HEK293 (cell line): ENCODE data around the gene NUP58.

Experiments
- CTCF ChIA-PET: fragments of 350-600 bp; formaldehyde crosslinking; extraction: SDS; loops from one replicate; lab custom pipeline; 2021; ENCODE audit warnings: antibody characterized with exemption; lab: Yijun Ruan, JAX
- POLR2A ChIA-PET: fragments of 300-600 bp; formaldehyde crosslinking; extraction: SDS; loops from one replicate; lab custom pipeline; 2020; ENCODE audit warnings: antibody characterized with exemption, inconsistent platforms; lab: Yijun Ruan, JAX
- H3K27ac ChIP-seq: fragments of 200-500 bp; sonication (Bioruptor generic); 2 replicates; pipeline ENCODE4 v1.5.1; 2014; ENCODE audit warnings: low read depth, low read length, control low read depth, inconsistent platforms; ENCODE audit errors: extremely low read depth
- H3K36me3 ChIP-seq, 2 experiments: fragments of 200-500 bp in 1 of 2; sonication (Bioruptor generic) in 1 of 2; 1 replicate in 1 of 2; 2 replicates in 1 of 2; pipeline ENCODE4 v1.5.1; 2014 to 2017; ENCODE audit warnings: inconsistent platforms in 2 of 2, low read length in 2 of 2; ENCODE audit not compliant: control insufficient read depth in 2 of 2, insufficient read depth in 1 of 2
- H3K4me1 ChIP-seq: fragments of 200-500 bp; sonication (Bioruptor generic); 2 replicates; pipeline ENCODE4 v1.5.1; 2014; ENCODE audit warnings: mild to moderate bottlenecking, low read length, inconsistent platforms; ENCODE audit not compliant: control insufficient read depth, insufficient read depth
- H3K4me3 ChIP-seq: 2 replicates; pipeline ENCODE4 v1.5.1; 2011; ENCODE audit warnings: low read depth, mild to moderate bottlenecking, control low read depth, low read length, moderate library complexity
- H3K9me3 ChIP-seq: fragments of 200-500 bp; sonication (Bioruptor generic); 2 replicates; pipeline ENCODE4 v1.5.1; 2014; ENCODE audit warnings: low read depth, low read length, inconsistent platforms; ENCODE audit not compliant: control insufficient read depth, insufficient read depth
- BCL11B ChIP-seq: fragments of 450-650 bp; formaldehyde crosslinking; IDR thresholded peaks from 2 replicates; pipeline ENCODE4 v1.5.1; 2016; ENCODE audit warnings: low read depth, missing biosample characterization, missing genetic modification characterization
- CTCF ChIP-seq: fragments of 450-650 bp; formaldehyde crosslinking; IDR thresholded peaks from 2 replicates; pipeline ENCODE4 v1.5.1; 2016; ENCODE audit warnings: missing biosample characterization, missing genetic modification characterization
- GLIS1 ChIP-seq: fragments of 450-650 bp; formaldehyde crosslinking; IDR thresholded peaks from 2 replicates; pipeline ENCODE4 v1.5.1; 2016; ENCODE audit warnings: missing biosample characterization, missing genetic modification characterization
- KLF9 ChIP-seq: fragments of 450-650 bp; formaldehyde crosslinking; IDR thresholded peaks from 2 replicates; pipeline ENCODE4 v1.5.1; 2016; ENCODE audit warnings: missing biosample characterization, missing genetic modification characterization, low read depth
- MYNN ChIP-seq: fragments of 450-650 bp; formaldehyde crosslinking; IDR thresholded peaks from 2 replicates; pipeline ENCODE4 v1.5.1; 2016; ENCODE audit warnings: missing biosample characterization, missing genetic modification characterization, borderline replicate concordance
- PRDM2 ChIP-seq: fragments of 450-650 bp; formaldehyde crosslinking; IDR thresholded peaks from 2 replicates; pipeline ENCODE4 v1.5.1; 2016; ENCODE audit warnings: missing biosample characterization, missing genetic modification characterization, borderline replicate concordance
- PRDM4 ChIP-seq: fragments of 450-650 bp; formaldehyde crosslinking; IDR thresholded peaks from 2 replicates; pipeline ENCODE4 v1.5.1; 2017; ENCODE audit warnings: missing biosample characterization, missing genetic modification characterization
- ZBTB7A ChIP-seq: fragments of 450-650 bp; formaldehyde crosslinking; IDR thresholded peaks from 2 replicates; pipeline ENCODE4 v1.5.1; 2016; ENCODE audit warnings: low read depth, missing biosample characterization, missing genetic modification characterization
- ZBTB8A ChIP-seq: fragments of 450-650 bp; formaldehyde crosslinking; IDR thresholded peaks from 2 replicates; pipeline ENCODE4 v1.5.1; 2016; ENCODE audit warnings: missing biosample characterization, missing genetic modification characterization
- ZFP3 ChIP-seq: fragments of 450-650 bp; formaldehyde crosslinking; IDR thresholded peaks from 2 replicates; pipeline ENCODE4 v1.5.1; 2016; ENCODE audit warnings: low read depth, missing biosample characterization, missing genetic modification characterization
- ZNF169 ChIP-seq: fragments of 450-650 bp; formaldehyde crosslinking; IDR thresholded peaks from 2 replicates; pipeline ENCODE4 v1.5.1; 2016; ENCODE audit warnings: missing biosample characterization, missing genetic modification characterization
- ZNF2 ChIP-seq: fragments of 450-650 bp; formaldehyde crosslinking; IDR thresholded peaks from 2 replicates; pipeline ENCODE4 v1.5.1; 2016; ENCODE audit warnings: missing biosample characterization, missing genetic modification characterization
- ZNF211 ChIP-seq: fragments of 450-650 bp; formaldehyde crosslinking; IDR thresholded peaks from 2 replicates; pipeline ENCODE4 v1.5.1; 2016; ENCODE audit warnings: low read depth, missing biosample characterization, missing genetic modification characterization
- ZNF24 ChIP-seq: fragments of 450-650 bp; formaldehyde crosslinking; IDR thresholded peaks from 2 replicates; pipeline ENCODE4 v1.5.1; 2016; ENCODE audit warnings: missing biosample characterization, missing genetic modification characterization
- ZNF423 ChIP-seq: fragments of 450-650 bp; formaldehyde crosslinking; IDR thresholded peaks from 2 replicates; pipeline ENCODE4 v1.5.1; 2016; ENCODE audit warnings: missing biosample characterization, missing genetic modification characterization
- ZNF548 ChIP-seq: fragments of 450-650 bp; formaldehyde crosslinking; IDR thresholded peaks from 2 replicates; pipeline ENCODE4 v1.5.1; 2016; ENCODE audit warnings: missing biosample characterization, missing genetic modification characterization
- ZNF654 ChIP-seq: fragments of 450-650 bp; formaldehyde crosslinking; IDR thresholded peaks from 2 replicates; pipeline ENCODE4 v1.5.1; 2016; ENCODE audit warnings: low read depth, missing biosample characterization, missing genetic modification characterization
- ZNF664 ChIP-seq: fragments of 450-650 bp; formaldehyde crosslinking; IDR thresholded peaks from 2 replicates; pipeline ENCODE4 v1.5.1; 2016; ENCODE audit warnings: missing biosample characterization, missing genetic modification characterization
- ZNF830 ChIP-seq: fragments of 450-650 bp; IDR thresholded peaks from 2 replicates; pipeline ENCODE4 v1.5.0; 2018; ENCODE audit warnings: missing biosample characterization, missing genetic modification characterization, low read depth, mild to moderate bottlenecking, moderate library complexity
- ZNF843 ChIP-seq: fragments of 450-650 bp; formaldehyde crosslinking; IDR thresholded peaks from 2 replicates; pipeline ENCODE4 v1.5.1; 2016; ENCODE audit warnings: missing biosample characterization, missing genetic modification characterization
- ZSCAN18 ChIP-seq: fragments of 450-650 bp; formaldehyde crosslinking; IDR thresholded peaks from 2 replicates; pipeline ENCODE4 v1.5.1; 2016; ENCODE audit warnings: missing biosample characterization, missing genetic modification characterization
- ZSCAN23 ChIP-seq: fragments of 450-650 bp; formaldehyde crosslinking; IDR thresholded peaks from 2 replicates; pipeline ENCODE4 v1.5.1; 2016; ENCODE audit warnings: missing biosample characterization, missing genetic modification characterization
- TF ChIP-seq, protein P1 (sequence below): fragments of 450-650 bp; formaldehyde crosslinking; IDR thresholded peaks from 2 replicates; pipeline ENCODE4 v1.5.1; 2016; ENCODE audit warnings: missing biosample characterization, missing genetic modification characterization

Gene NUP58

DNA sequence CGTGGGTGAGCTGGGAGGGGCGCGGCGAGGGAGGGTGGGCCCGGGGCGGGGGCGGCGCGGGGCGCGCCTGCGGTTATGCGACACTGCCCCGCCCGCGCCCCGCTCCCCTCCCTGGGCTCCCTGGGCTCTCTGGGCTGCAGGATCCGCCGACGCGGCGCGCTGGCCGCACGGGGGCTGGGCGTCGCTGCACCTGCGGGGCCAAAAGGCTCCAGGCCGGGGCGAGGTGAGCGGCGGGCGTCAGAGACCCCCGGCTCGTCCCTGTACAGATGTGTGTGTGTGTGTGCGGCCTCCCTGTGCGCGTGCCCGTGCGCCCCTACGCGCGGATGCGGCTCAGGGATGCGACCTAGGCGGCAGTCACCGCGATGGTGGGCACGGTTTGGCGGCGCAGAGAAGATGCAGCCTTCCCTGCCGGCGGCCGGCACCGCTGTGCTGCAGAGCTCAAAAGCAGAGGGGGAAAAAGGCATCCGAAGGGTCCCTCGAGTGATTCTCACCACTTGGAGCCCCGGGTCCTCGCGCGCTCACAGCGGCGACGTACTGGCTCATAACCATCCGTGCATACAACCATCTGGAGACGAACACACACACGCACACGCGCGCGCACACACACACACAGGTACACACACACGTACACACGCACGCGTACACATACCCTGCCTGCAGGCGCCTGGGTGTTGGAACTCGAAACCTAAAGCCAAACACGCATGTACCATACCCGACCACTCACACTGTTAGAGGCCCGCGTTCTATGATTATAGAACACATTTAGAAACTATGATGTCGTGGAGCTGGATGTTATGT lies 71.1 kb downstream of the NUP58 start (continued):
- TF ChIP-seq PRDM2 (tag by site-specific recombination) = no peak
- no peak for TF ChIP-seq GLIS1
- no peak for TF ChIP-seq ZNF423 (tag by site-specific recombination)
- no peak for TF ChIP-seq KLF9 (tag by site-specific recombination)
- TF ChIP-seq ZNF843 (tag by site-specific recombination) = no peak
- no peak for TF ChIP-seq ZNF664 (tag by site-specific recombination)
- no peak for TF ChIP-seq ZSCAN23 (tag by site-specific recombination)

DNA sequence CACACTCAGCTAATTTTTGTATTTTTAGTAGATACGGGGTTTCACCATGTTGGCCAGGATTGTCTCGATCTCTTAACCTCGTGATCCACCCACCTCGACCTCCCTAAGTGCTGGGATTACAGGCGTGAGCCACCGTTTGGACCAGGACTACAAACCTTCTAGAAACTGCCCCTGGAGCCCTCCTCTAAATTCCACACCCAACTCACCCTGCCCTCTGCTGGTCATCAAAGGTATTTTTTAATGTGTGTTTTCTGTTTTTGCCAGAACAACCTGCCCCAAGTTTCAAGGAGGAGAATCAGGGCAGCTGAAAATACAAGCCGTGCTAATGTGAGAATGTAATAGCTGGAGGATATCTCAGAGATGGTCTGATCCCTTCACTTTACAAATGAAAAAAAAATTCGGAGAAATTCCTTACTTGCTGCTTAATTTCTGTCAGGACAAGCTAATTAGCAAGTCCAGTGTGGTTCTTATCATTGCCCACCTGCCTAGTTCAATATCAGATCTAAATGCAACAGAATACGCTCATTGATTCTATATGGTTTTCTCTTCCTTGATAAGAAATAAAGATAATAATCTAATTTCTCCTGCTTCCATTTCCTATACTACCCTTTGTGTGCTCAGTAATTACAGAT lies 74.4 kb downstream of the NUP58 start:
- no peaks in the 10 kb centered on the region for H3K9me3 ChIP-seq
- no peak overlapping the region for H3K27ac ChIP-seq
- POLR2A ChIA-PET = no interaction called here
- CTCF ChIA-PET = interaction anchor here (0.7 to 1.6 kb wide), 11 partner anchors 9 to 507 kb away, joined by 3 to 8 read pairs (median 5); no protein-coding TSS in a partner anchor
- H3K36me3 ChIP-seq = no peaks in the 10 kb centered on the region
- no peaks in the 10 kb centered on the region; the same call in 1 of the 2 replicates for H3K4me1 ChIP-seq
- H3K4me3 ChIP-seq = no peak overlapping the region
- TF ChIP-seq ZNF211 = no peak
- TF ChIP-seq ZSCAN18 (tag by site-specific recombination) = no peak
- no peak for TF ChIP-seq ZFP3 (tag by site-specific recombination)
- no peak for TF ChIP-seq ZNF548 (tag by site-specific recombination)
- TF ChIP-seq ZNF24 (tag by site-specific recombination) = no peak
- TF ChIP-seq ZNF654 (tag by site-specific recombination) = peak; percentile 38
- no peak for TF ChIP-seq MYNN
- peak; percentile 60; the same call in 1 of the 2 replicates for TF ChIP-seq ZNF2 (tag by site-specific recombination)
- TF ChIP-seq ZBTB7A (tag by site-specific recombination) = no peak
- TF ChIP-seq ZNF169 = no peak
- no peak for TF ChIP-seq ZBTB8A
- TF ChIP-seq CTCF (tag by site-specific recombination) = 0 out of 2 replicates have a peak, but pooled peaks have one; percentile 34
- TF ChIP-seq, protein P1, sequence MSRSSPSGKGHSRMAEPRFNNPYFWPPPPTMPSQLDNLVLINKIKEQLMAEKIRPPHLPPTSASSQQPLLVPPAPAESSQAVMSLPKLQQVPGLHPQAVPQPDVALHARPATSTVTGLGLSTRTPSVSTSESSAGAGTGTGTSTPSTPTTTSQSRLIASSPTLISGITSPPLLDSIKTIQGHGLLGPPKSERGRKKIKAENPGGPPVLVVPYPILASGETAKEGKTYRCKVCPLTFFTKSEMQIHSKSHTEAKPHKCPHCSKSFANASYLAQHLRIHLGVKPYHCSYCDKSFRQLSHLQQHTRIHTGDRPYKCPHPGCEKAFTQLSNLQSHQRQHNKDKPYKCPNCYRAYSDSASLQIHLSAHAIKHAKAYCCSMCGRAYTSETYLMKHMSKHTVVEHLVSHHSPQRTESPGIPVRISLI (tag by site-specific recombination) = no peak
- peak; percentile 78 for TF ChIP-seq PRDM4 (tag by site-specific recombination)
- no peak for TF ChIP-seq ZNF830 (tag by site-specific recombination)
- TF ChIP-seq BCL11B (tag by site-specific recombination) = no peak
